PC-9 (cell line): ENCODE results near the gene TSPAN11.

Experiments used
- CTCF ChIP-seq: fragments of 200-600 bp; sonication (generic); conservative IDR thresholded peaks from 2 replicates; pipeline ENCODE4 v1.6.1; 2017; ENCODE audit warnings: mixed run types, antibody characterized with exemption, mild to moderate bottlenecking, moderate library complexity
- EZH2 ChIP-seq: fragments of 200-600 bp; sonication (generic); IDR thresholded peaks from 2 replicates; pipeline ENCODE4 v1.8.0; 2017; ENCODE audit warnings: antibody characterized with exemption, low read depth

- TF ChIP-seq CTCF (no peak), EZH2 (no peak)
Observed at GRCh38 chr12:30973830-30974229, 47.3 kb downstream of the TSPAN11 start.
